ENCODE results near the gene MPZL2. TPM values are rescaled to one million over a fixed set of nuclear protein-coding genes. Genes with fewer than 3 reads are reported as not detected.
A peak's percentile ranks its signal among the peaks of the same experiment; 100 is the strongest.

MPZL2 gene
- total RNA-seq, 1 experiment from 2014 or later: 69.9 TPM

DNA sequence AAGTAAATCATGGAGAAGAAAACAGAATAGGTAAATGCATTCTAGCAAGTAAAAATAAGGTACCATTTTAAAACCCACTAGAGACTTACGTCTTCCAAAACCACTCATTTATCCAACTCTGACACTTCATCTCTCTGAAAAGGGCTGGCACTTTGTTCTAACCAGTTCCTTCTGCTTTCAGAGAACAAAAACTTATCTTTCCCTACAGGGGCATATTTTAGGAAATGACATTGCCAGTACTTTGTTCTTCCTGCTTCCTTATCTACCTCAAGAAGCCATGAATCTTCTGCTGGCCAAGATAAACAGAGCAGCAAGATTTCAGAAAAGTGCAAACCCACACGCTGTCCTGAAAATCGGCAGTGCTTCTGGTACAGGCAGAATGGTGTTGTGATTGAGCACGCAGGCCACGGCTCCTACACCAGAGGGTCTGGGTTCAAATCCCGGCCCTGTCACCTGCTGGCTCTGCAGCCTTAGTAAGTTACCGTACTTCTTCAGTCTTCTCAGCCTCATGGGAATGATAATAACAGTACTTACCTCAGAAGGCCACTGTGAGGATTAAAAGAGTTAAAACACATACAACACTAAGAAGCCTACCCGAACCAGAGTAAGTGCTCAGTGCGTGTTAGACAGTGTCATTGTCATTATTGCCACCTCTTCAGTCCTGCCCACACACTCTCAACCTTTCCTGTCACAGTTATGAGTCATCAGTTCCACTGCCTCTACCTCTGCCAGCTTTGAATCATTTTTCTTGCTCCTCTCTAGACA, 22.9 kb downstream of the MPZL2 start:
- intact Hi-C loops (cut with micrococcal nuclease; ENCODE audit: unreplicated experiment): loop anchor here (1.0 kb wide), 4 partner anchors 11 to 43 kb away; partner anchors contain the start of genes MPZL2 and MPZL3
- no peaks in the 10 kb centered on the region for H3K9me3 Mint-ChIP-seq (ENCODE audit: unreplicated experiment)
- peak overlapping the region; percentile 42 for H3K4me3 Mint-ChIP-seq (ENCODE audit: unreplicated experiment)
- TSS peak; percentile 8 for BruUV-seq (replicated peaks)
- peak; percentile 68 to 71 for DNase-seq
- ChIA-PET POLR2A (interaction anchor here (0.6 to 2.0 kb wide), 6 partner anchors 11 to 324 kb away, joined by 3 to 8 read pairs (median 3); partner anchors contain the start of genes MPZL2 and MPZL3), CTCF (interaction anchor here (0.6 to 3.8 kb wide), 8 partner anchors 11 to 74 kb away, joined by 3 to 21 read pairs (median 6); partner anchors contain the start of genes MPZL2 and MPZL3)
- no peak overlapping the region for H3K4me3 ChIP-seq (ENCODE audit: low read depth, low read length)
- H3K27me3 ChIP-seq (replicated peaks; ENCODE audit: control insufficient read depth, insufficient read depth, low read length): no peaks in the 10 kb centered on the region
- peak overlapping the region; percentile 82 for H3K27ac Mint-ChIP-seq (ENCODE audit: unreplicated experiment)
- no peaks in the 10 kb centered on the region; the same call in 1 of the 2 replicates for H3K36me3 ChIP-seq (ENCODE audit: control insufficient read depth, insufficient read depth, low read length)
- H3K4me1 Mint-ChIP-seq (ENCODE audit: low read depth, unreplicated experiment): peaks cover 65% of the 10 kb centered on the region
- H3K27me3 Mint-ChIP-seq (ENCODE audit: insufficient read depth, unreplicated experiment): no peaks in the 10 kb centered on the region
- H3K36me3 Mint-ChIP-seq (ENCODE audit: insufficient read depth, unreplicated experiment): peaks cover 12% of the 10 kb centered on the region
- H3K4me1 ChIP-seq: peaks cover 69% of the 10 kb centered on the region
- TF ChIP-seq, protein P1, sequence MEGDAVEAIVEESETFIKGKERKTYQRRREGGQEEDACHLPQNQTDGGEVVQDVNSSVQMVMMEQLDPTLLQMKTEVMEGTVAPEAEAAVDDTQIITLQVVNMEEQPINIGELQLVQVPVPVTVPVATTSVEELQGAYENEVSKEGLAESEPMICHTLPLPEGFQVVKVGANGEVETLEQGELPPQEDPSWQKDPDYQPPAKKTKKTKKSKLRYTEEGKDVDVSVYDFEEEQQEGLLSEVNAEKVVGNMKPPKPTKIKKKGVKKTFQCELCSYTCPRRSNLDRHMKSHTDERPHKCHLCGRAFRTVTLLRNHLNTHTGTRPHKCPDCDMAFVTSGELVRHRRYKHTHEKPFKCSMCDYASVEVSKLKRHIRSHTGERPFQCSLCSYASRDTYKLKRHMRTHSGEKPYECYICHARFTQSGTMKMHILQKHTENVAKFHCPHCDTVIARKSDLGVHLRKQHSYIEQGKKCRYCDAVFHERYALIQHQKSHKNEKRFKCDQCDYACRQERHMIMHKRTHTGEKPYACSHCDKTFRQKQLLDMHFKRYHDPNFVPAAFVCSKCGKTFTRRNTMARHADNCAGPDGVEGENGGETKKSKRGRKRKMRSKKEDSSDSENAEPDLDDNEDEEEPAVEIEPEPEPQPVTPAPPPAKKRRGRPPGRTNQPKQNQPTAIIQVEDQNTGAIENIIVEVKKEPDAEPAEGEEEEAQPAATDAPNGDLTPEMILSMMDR (IDR thresholded peaks at IDR 0.05; ENCODE audit: insufficient read depth in 1 of 2, low read depth in 1 of 2, low read length in 1 of 2, severe bottlenecking in 1 of 2, unreplicated experiment in 1 of 2): no peak
- H3K9me3 ChIP-seq: no peaks in the 10 kb centered on the region

DNA sequence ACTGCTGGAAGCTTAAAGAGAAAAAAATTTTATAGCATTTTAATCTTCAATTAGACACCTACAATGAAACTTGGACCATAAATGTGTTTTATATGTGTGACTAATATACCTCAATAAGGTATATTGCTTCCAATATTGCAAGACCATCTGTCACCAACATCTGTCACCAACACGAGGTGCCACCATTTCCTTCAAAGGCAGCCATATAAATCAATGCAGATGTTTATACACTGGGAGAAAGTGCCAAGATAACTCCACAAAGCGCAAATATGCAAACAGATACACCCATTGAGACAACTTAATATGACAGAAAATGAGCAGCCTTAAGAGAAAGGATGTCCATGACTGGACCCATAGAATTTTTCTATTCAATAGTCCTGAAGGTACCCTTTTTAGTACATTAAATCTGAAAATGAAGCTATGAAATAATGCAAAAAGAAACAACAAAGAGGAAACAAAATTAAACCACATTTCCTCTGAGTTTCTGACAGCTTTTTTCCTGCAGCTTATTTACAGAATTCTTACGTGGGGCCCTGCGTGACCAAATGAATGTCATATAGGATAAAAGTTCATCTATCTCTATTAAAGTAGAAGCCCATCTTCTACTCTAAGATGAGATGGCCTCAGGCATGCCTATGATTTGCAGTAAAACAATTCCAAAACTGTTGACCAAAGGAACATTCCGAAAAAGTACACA, 24.4 kb downstream of the MPZL2 start:
- H3K4me1 ChIP-seq: peaks cover 80% of the 10 kb centered on the region
- no peak overlapping the region for H3K4me3 ChIP-seq (ENCODE audit: low read depth, low read length)
- H3K27me3 ChIP-seq (replicated peaks; ENCODE audit: control insufficient read depth, insufficient read depth, low read length): no peaks in the 10 kb centered on the region
- intact Hi-C loops (cut with micrococcal nuclease; ENCODE audit: unreplicated experiment): no loop called here
- H3K36me3 ChIP-seq (ENCODE audit: control insufficient read depth, insufficient read depth, low read length): peaks cover 3% of the 10 kb centered on the region; the same call in 1 of the 2 replicates
- H3K27ac Mint-ChIP-seq (ENCODE audit: unreplicated experiment): peak overlapping the region; percentile 82
- ChIA-PET POLR2A (interaction anchor here (0.5 to 1.8 kb wide), 2 partner anchors 12 to 47 kb away, joined by 3 to 7 read pairs; partner anchors contain the start of gene MPZL3), CTCF (interaction anchor here (0.6 to 2.1 kb wide), 3 partner anchors 24 to 41 kb away, joined by 3 to 15 read pairs (median 6); partner anchors contain the start of gene MPZL2)
- H3K4me3 Mint-ChIP-seq (ENCODE audit: unreplicated experiment): peak overlapping the region; percentile 42
- H3K36me3 Mint-ChIP-seq (ENCODE audit: insufficient read depth, unreplicated experiment): peaks cover 12% of the 10 kb centered on the region
- H3K27me3 Mint-ChIP-seq (ENCODE audit: insufficient read depth, unreplicated experiment): no peaks in the 10 kb centered on the region
- no peaks in the 10 kb centered on the region for H3K9me3 ChIP-seq
- TF ChIP-seq, protein P1 (IDR thresholded peaks at IDR 0.05; ENCODE audit: insufficient read depth in 1 of 2, low read depth in 1 of 2, low read length in 1 of 2, severe bottlenecking in 1 of 2, unreplicated experiment in 1 of 2): no peak
- no TSS peak for BruUV-seq (replicated peaks)
- no peaks in the 10 kb centered on the region for H3K9me3 Mint-ChIP-seq (ENCODE audit: unreplicated experiment)
- DNase-seq: no peak
- H3K4me1 Mint-ChIP-seq (ENCODE audit: low read depth, unreplicated experiment): peaks cover 67% of the 10 kb centered on the region

DNA sequence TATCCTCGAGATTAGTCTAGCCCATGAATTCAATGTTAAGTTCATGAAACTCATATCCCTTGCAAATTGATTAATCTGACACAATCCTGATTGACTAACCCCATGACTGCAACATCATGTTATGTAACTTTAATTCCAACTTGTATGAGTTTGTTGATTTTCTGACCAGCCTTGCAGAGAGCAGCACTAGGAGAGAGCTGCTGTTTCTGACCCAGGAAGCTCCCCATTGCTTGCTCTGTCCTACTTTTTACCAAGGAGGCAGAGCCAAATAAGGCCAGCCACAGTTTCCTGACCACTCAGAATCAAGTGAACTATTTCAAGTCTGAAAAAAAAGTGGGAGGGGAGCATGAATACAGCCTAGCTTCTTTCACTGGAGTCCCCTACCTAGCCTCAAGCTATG, 25.2 kb downstream of the MPZL2 start:
- Mint-ChIP-seq H3K27me3 (ENCODE audit: insufficient read depth, unreplicated experiment) (no peaks in the 10 kb centered on the region), H3K4me3 (ENCODE audit: unreplicated experiment) (no peak overlapping the region), H3K27ac (ENCODE audit: unreplicated experiment) (peak overlapping the region; percentile 77), H3K9me3 (ENCODE audit: unreplicated experiment) (no peaks in the 10 kb centered on the region), H3K4me1 (ENCODE audit: low read depth, unreplicated experiment) (peaks cover 66% of the 10 kb centered on the region), H3K36me3 (ENCODE audit: insufficient read depth, unreplicated experiment) (peaks cover 20% of the 10 kb centered on the region)
- intact Hi-C loops (cut with micrococcal nuclease; ENCODE audit: unreplicated experiment): no loop called here
- Histone ChIP-seq H3K4me3 (ENCODE audit: low read depth, low read length) (no peak overlapping the region), H3K36me3 (ENCODE audit: control insufficient read depth, insufficient read depth, low read length) (peaks cover 3% of the 10 kb centered on the region; the same call in 1 of the 2 replicates), H3K27me3 (replicated peaks; ENCODE audit: control insufficient read depth, insufficient read depth, low read length) (no peaks in the 10 kb centered on the region), H3K4me1 (peaks cover 88% of the 10 kb centered on the region), H3K9me3 (no peaks in the 10 kb centered on the region)
- ChIA-PET POLR2A (interaction anchor here (0.7 to 1.8 kb wide), 2 partner anchors 13 to 24 kb away, joined by 3 to 7 read pairs; partner anchors contain the start of gene MPZL3), CTCF (interaction anchor here (0.6 to 2.1 kb wide), 3 partner anchors 25 to 41 kb away, joined by 3 to 15 read pairs (median 6); partner anchors contain the start of gene MPZL2)
- TF ChIP-seq, protein P1 (IDR thresholded peaks at IDR 0.05; ENCODE audit: insufficient read depth in 1 of 2, low read depth in 1 of 2, low read length in 1 of 2, severe bottlenecking in 1 of 2, unreplicated experiment in 1 of 2): no peak
- no peak for DNase-seq
- no TSS peak for BruUV-seq (replicated peaks)
